Endothelial cell of umbilical vein (primary cell): ENCODE data around the gene YPEL1. TPM values are rescaled to one million over a fixed set of nuclear protein-coding genes. Genes with fewer than 3 reads are reported as not detected.

Experiments
- BruUV-seq: library from RNA; stranded (reverse); fragments of 400-500 nt; replicated peaks from 2 replicates; lab custom pipeline; 2021; lab: Mats Ljungman, UMichigan
- CTCF ChIA-PET: fragments of 300-600, 350-600 bp; sonication (Branson Sonifier 250); formaldehyde crosslinking; loops from one replicate; lab custom pipeline; 2021; ENCODE audit warnings: antibody characterized with exemption, inconsistent platforms; lab: Charles Lee
- POLR2A ChIA-PET: fragments of 300-600, 350-600 bp; sonication (Branson Sonifier 250); formaldehyde crosslinking; loops from one replicate; lab custom pipeline; 2021; ENCODE audit warnings: antibody characterized with exemption, inconsistent platforms; lab: Charles Lee
- DNase-seq: peaks from one replicate; pipeline ENCODE4 v3.0.0-alpha.2; 2011; ENCODE audit warnings: low read depth, low spot score
- FAIRE-seq: peaks from 2 replicates; lab custom pipeline; 2011; peaks lifted over from hg19 to GRCh38; lab: Jason Lieb, UNC
- H2AFZ ChIP-seq: 2 replicates; pipeline ENCODE4 v1.6.0; 2012; ENCODE audit warnings: low read depth, low read length, control low read depth, inconsistent platforms
- H3K27ac ChIP-seq: 2 replicates; pipeline ENCODE4 v1.5.1; 2011; ENCODE audit warnings: low read depth, mild to moderate bottlenecking, control low read depth, low read length, moderate library complexity; ENCODE audit not compliant: insufficient read depth
- H3K27me3 ChIP-seq, 2 experiments: 2 replicates each; pipeline versions ENCODE4 v1.6.0 to v1.6.1; 2011; ENCODE audit warnings: low read length in 2 of 2, mixed read lengths in 1 of 2; ENCODE audit not compliant: control insufficient read depth in 2 of 2, insufficient read depth in 2 of 2
- H3K36me3 ChIP-seq, 2 experiments: 2 replicates in 1 of 2; 3 replicates in 1 of 2; pipeline ENCODE4 v1.5.1; 2011; ENCODE audit warnings: low read length in 2 of 2, mild to moderate bottlenecking in 1 of 2, moderate library complexity in 1 of 2; ENCODE audit not compliant: control insufficient read depth in 2 of 2, insufficient read depth in 2 of 2; ENCODE audit errors: extremely low read depth in 1 of 2
- H3K4me1 ChIP-seq: 3 replicates; pipeline ENCODE4 v1.5.1; 2011; ENCODE audit warnings: mild to moderate bottlenecking, low read length; ENCODE audit not compliant: control insufficient read depth, insufficient read depth; ENCODE audit errors: extremely low read depth
- H3K4me2 ChIP-seq: 2 replicates; pipeline ENCODE4 v1.6.1; 2011; ENCODE audit warnings: low read length, control low read depth, mixed read lengths; ENCODE audit not compliant: insufficient read depth
- H3K4me3 ChIP-seq, 3 experiments: fragments of 200-600 bp in 1 of 3; sonication (generic), shearing (Covaris generic) in 1 of 3; replicated peaks in 1 of 3; 2 replicates each; pipeline ENCODE4 v1.5.1; 2011 to 2016; ENCODE audit warnings: control low read depth in 3 of 3, low read length in 3 of 3, mild to moderate bottlenecking in 2 of 3, inconsistent platforms in 1 of 3, low read depth in 1 of 3, moderate library complexity in 1 of 3; ENCODE audit not compliant: insufficient read depth in 1 of 3
- H3K79me2 ChIP-seq: 2 replicates; pipeline ENCODE4 v1.6.0; 2012; ENCODE audit warnings: low read length, inconsistent platforms; ENCODE audit not compliant: control insufficient read depth, insufficient read depth
- H3K9ac ChIP-seq: replicated peaks from 2 replicates; pipeline ENCODE3; 2011; ENCODE audit warnings: low read length, control low read depth; ENCODE audit not compliant: insufficient read depth; ENCODE audit errors: extremely low read depth
- H3K9me1 ChIP-seq: replicated peaks from 3 replicates; pipeline ENCODE4 v1.6.0; 2011; ENCODE audit warnings: mild to moderate bottlenecking, low read length; ENCODE audit not compliant: control insufficient read depth, insufficient read depth; ENCODE audit errors: extremely low read depth
- H3K9me3 ChIP-seq: replicated peaks from 2 replicates; pipeline ENCODE4 v1.5.1; 2012; ENCODE audit warnings: low read length, inconsistent platforms; ENCODE audit not compliant: control insufficient read depth, insufficient read depth
- H4K20me1 ChIP-seq: replicated peaks from 2 replicates; pipeline ENCODE3; 2011; ENCODE audit warnings: mild to moderate bottlenecking, low read length; ENCODE audit not compliant: control insufficient read depth, insufficient read depth; ENCODE audit errors: extremely low read depth
- EZH2 ChIP-seq: IDR thresholded peaks from 2 replicates; pipeline ENCODE4 v1.6.1; 2012; ENCODE audit warnings: borderline replicate concordance, low read depth, mild to moderate bottlenecking, moderate library complexity, low read length, inconsistent platforms; ENCODE audit not compliant: severe bottlenecking
- FOS ChIP-seq: IDR thresholded peaks from 2 replicates; pipeline ENCODE4 v1.6.1; 2011; ENCODE audit warnings: mild to moderate bottlenecking, low read length, moderate library complexity, borderline replicate concordance; ENCODE audit not compliant: insufficient read depth
- GATA2 ChIP-seq: IDR thresholded peaks from 2 replicates; pipeline ENCODE4 v1.7.0; 2011; ENCODE audit warnings: low read depth, mild to moderate bottlenecking, moderate library complexity, mixed read lengths, low read length; ENCODE audit not compliant: insufficient read length, insufficient read depth
- JUN ChIP-seq: IDR thresholded peaks from 2 replicates; pipeline ENCODE4 v1.6.1; 2011; ENCODE audit warnings: borderline replicate concordance, low read depth; ENCODE audit not compliant: insufficient read length, insufficient read depth
- MYC ChIP-seq: IDR thresholded peaks from one replicate; pipeline ENCODE4 v1.6.1; 2011; ENCODE audit warnings: mild to moderate bottlenecking, low read depth, low read length
- POLR2A ChIP-seq: IDR thresholded peaks from 2 replicates; pipeline ENCODE4 v1.6.1; 2012; ENCODE audit warnings: low read depth, mild to moderate bottlenecking, control low read depth, low read length
- POLR2AphosphoS5 ChIP-seq: IDR thresholded peaks from 2 replicates; pipeline ENCODE4 v1.6.1; 2012; ENCODE audit warnings: low read depth, mild to moderate bottlenecking, control low read depth, low read length, moderate library complexity; ENCODE audit not compliant: insufficient read depth
- dilution Hi-C: fragments of 300-500 bp; cut with MboI; formaldehyde crosslinking; loops from one replicate; pipeline ENCODE4 v1.15.0; 2019; ENCODE audit warnings: low sequenced_read_pairs; ENCODE audit not compliant: extremely low pct_ligation_motif_present
- intact Hi-C: fragments of 100-400 bp; cut with micrococcal nuclease; formaldehyde crosslinking; loops from one replicate; pipeline ENCODE4 v1.10.0; 2022
- polyA plus RNA-seq, 4 experiments: library from polyadenylated mRNA; depleted of rRNA in 3 of 4; stranded (reverse) in 3 of 4; unstranded in 1 of 4; fragments of >200 nt; gene quantifications; 2 replicates each; pipeline versions ENCODE4 v1.2.1 to v1.2.3, GENCODE V29; 2011 to 2012; ENCODE audit warnings: missing spikeins in 1 of 4
- total RNA-seq: library from RNA; stranded (reverse); gene quantifications from 2 replicates; pipeline ENCODE4 v1.2.3, GENCODE V29; 2021
- TF ChIP-seq, protein P1 (sequence below), 2 donors: IDR thresholded peaks; 1 replicate in 1 of 2; 2 replicates in 1 of 2; pipeline ENCODE4 v1.5.1; 2011; ENCODE audit warnings: low read length in 2 of 2, mild to moderate bottlenecking in 2 of 2, moderate library complexity in 2 of 2, control low read depth in 1 of 2, inconsistent platforms in 1 of 2, low read depth in 1 of 2; ENCODE audit not compliant: insufficient read depth in 1 of 2; ENCODE audit errors: extremely low read depth in 1 of 2
- TF ChIP-seq, protein P2 (sequence below): IDR thresholded peaks from 2 replicates; pipeline ENCODE4 v1.6.1; 2011; ENCODE audit not compliant: insufficient read depth, insufficient read length

YPEL1 gene
- total and polyA plus RNA-seq, 2 donors (not counting 3 experiments of a cell fraction or from before 2014, with no cell fraction given) = 3.7 to 6.2 TPM

DNA sequence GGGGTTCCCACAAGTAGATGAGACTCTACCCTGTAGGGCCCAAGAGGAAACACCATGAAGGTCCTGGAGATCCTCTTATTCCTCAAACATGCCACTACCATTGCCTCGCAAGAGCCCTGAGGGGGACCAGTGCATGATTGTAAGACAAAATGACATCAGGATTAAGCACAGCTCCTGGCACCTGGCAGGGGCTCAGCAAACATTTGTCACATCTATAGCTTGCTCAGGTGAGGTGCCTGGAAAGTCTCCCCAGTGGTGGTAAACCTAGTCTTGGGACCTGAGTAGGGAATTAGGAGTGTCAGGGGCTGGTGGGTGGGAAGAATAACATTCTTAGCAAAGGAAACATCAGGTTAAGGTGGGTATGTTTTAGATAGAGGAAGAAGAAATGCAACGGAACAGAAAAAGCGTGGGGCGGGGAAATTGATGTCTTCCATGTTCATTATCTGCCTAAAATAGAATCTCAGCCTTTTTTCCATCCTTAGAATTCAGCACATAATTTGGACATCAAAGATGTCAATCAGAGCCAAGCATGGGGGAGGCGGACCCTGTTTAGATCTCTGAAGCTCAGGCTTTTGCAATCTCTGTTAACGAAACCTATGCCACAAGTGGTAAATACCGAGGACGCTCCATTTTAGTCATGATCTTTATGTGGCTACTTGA is 924 bp downstream of the YPEL1 start:
- dilution Hi-C loops (no loop called here), intact Hi-C loops (loop anchor here (2.0 to 5.0 kb wide), 2 partner anchors 22 to 133 kb away; partner anchors contain the start of gene MAPK1)
- H3K36me3 ChIP-seq = no peaks in the 10 kb centered on the region
- peaks cover 0 to 5% of the 10 kb centered on the region in 2 experiments for H3K27me3 ChIP-seq
- peak overlapping the region; percentile 60 for H2AFZ ChIP-seq
- H3K27ac ChIP-seq = no peak overlapping the region
- ChIA-PET POLR2A (no interaction called here), CTCF (interaction anchor here (1.1 kb wide), 1 partner anchor 27 kb away, joined by 3 read pairs; no protein-coding TSS in a partner anchor)
- TF ChIP-seq, protein P1, sequence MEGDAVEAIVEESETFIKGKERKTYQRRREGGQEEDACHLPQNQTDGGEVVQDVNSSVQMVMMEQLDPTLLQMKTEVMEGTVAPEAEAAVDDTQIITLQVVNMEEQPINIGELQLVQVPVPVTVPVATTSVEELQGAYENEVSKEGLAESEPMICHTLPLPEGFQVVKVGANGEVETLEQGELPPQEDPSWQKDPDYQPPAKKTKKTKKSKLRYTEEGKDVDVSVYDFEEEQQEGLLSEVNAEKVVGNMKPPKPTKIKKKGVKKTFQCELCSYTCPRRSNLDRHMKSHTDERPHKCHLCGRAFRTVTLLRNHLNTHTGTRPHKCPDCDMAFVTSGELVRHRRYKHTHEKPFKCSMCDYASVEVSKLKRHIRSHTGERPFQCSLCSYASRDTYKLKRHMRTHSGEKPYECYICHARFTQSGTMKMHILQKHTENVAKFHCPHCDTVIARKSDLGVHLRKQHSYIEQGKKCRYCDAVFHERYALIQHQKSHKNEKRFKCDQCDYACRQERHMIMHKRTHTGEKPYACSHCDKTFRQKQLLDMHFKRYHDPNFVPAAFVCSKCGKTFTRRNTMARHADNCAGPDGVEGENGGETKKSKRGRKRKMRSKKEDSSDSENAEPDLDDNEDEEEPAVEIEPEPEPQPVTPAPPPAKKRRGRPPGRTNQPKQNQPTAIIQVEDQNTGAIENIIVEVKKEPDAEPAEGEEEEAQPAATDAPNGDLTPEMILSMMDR (IDR thresholded peaks at IDR 0.05; ENCODE audit: extremely low read depth in 1 of 2, insufficient read depth in 1 of 2, low read depth in 1 of 2, low read length in 2 of 2) = no peak
- TF ChIP-seq EZH2 = peak; percentile 36
- H3K4me1 ChIP-seq = peaks cover 7% of the 10 kb centered on the region
- H3K9me1 ChIP-seq = no peaks in the 10 kb centered on the region
- H3K4me2 ChIP-seq = peak overlapping the region; percentile 87
- H3K4me3 ChIP-seq = peak overlapping the region; percentile 45 to 66 (median 52)
- no peaks in the 10 kb centered on the region for H3K79me2 ChIP-seq
- peak overlapping the region; percentile 39 for H3K9ac ChIP-seq
- H4K20me1 ChIP-seq = no peaks in the 10 kb centered on the region
- DNase-seq (peak; percentile 32), FAIRE-seq (no peak)
- no peaks in the 10 kb centered on the region for H3K9me3 ChIP-seq
- BruUV-seq = TSS peak; percentile 45

DNA sequence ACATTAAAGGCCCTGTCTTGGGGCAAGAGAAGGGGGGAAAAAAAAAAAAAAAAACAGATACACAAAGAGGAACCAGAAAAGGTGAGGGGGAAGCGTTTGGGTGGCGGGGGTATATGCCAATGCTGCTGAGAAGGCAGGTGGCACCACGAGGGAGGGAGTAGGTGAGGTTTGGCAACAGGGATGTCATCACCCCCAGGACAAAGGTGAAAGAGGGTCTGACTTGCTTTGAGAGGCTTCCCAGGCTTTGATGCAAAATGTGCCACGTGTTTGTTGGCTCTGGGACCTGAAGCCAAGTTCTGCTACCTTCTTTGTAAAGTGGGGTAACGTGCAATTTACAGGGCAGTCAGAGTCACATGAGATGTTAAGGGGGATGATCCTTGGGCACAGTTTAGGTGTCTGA is 4.1 kb downstream of the YPEL1 start:
- BruUV-seq = no TSS peak
- intact Hi-C loops = no loop called here

More for the DNA sequence above, 4.1 kb downstream of the YPEL1 start:
- no peaks in the 10 kb centered on the region for H3K36me3 ChIP-seq
- TF ChIP-seq EZH2 = no peak
- no peak for TF ChIP-seq MYC
- TF ChIP-seq FOS = no peak
- no peak for TF ChIP-seq GATA2
- TF ChIP-seq JUN = no peak
- TF ChIP-seq POLR2A = no peak
- TF ChIP-seq, protein P2, sequence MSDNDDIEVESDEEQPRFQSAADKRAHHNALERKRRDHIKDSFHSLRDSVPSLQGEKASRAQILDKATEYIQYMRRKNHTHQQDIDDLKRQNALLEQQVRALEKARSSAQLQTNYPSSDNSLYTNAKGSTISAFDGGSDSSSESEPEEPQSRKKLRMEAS = no peak
- no peak for TF ChIP-seq POLR2AphosphoS5
- TF ChIP-seq, protein P1 (IDR thresholded peaks at IDR 0.05; ENCODE audit: extremely low read depth in 1 of 2, insufficient read depth in 1 of 2, low read depth in 1 of 2, low read length in 2 of 2) = no peak
- no peaks in the 10 kb centered on the region for H3K9me1 ChIP-seq
- no peak overlapping the region for H3K4me3 ChIP-seq
- H2AFZ ChIP-seq = no peak overlapping the region
- H4K20me1 ChIP-seq = no peaks in the 10 kb centered on the region
- no peaks in the 10 kb centered on the region for H3K9me3 ChIP-seq
- peaks cover 0 to 5% of the 10 kb centered on the region in 2 experiments for H3K27me3 ChIP-seq
- POLR2A ChIA-PET = no interaction called here
- no peak overlapping the region for H3K4me2 ChIP-seq
- no peak overlapping the region for H3K9ac ChIP-seq
- FAIRE-seq = no peak
- peaks cover 7% of the 10 kb centered on the region for H3K4me1 ChIP-seq
- H3K27ac ChIP-seq = no peak overlapping the region
- H3K79me2 ChIP-seq = no peaks in the 10 kb centered on the region
- CTCF ChIA-PET = interaction anchor here (1.8 kb wide), 1 partner anchor 23 kb away, joined by 4 read pairs; no protein-coding TSS in a partner anchor
- dilution Hi-C loops = no loop called here
- DNase-seq = no peak
